ENCODE data around the gene PDCD11.
"Not testable (repeated sequence)": the region's sequence is repeated elsewhere in the genome, so short reads cannot be mapped to it uniquely, and the experiment has no call there.

Gene PDCD11

DNA sequence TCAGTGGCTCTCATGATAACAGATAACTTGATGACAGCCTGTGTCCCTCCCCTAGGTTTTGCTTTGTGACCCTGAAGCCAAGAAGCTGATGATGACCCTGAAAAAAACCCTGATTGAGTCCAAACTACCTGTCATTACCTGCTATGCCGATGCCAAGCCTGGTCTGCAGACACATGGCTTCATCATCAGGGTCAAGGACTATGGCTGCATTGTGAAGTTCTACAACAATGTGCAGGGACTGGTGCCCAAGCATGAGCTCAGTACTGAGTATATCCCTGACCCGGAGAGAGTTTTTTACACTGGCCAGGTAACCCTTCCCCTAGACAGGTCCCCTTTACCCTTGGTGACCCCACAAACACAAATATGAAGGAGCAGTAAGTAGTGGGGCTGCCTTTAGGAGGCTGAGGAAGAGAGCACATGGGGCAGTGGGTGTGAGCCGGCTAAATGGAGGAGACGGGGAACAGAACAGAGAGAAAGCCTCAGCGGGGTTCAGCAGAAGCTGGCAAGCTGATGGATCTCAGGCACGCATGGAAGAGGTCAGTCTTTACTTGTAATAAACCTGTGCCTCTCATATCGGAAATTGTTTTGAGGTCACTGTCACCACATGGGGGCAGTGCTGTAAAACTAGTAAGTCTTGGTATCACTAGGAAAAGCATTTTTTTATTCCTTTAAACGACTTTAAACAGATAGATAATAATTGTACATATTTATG is 20.2 kb downstream of the PDCD11 start:
- DNase-seq, result peak; percentile 40

- DNase-seq, result not testable (repeated sequence)
These were observed 20.7 kb downstream of the PDCD11 start for GRCh38 chr10:103417148-103417469.

GRCh38 chr10:103417601-103418000 is 21.2 kb downstream of the PDCD11 start:
- DNase-seq, result no peak

- DNase-seq, result no peak
These were observed 22.7 kb downstream of the PDCD11 start for GRCh38 chr10:103419101-103419500.

DNA sequence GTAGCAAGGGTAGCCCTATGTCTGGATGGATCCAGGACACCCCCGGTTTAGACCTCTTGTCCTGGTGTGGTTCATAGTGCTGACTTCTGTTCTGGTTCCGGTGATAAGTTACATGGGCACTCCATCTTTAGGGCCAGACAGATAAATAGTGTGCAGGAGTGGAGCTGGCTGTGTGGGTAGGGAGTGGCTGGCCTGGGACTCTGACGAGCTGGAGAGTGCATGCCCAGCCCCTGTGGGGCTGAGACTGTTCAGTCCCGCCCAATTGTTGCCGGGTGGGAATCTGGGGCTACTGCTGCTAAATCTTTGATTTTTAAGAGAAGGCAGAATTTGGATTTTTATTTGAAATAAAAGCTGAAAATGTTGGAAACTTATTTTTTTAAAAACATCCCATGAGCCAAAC is 27.3 kb downstream of the PDCD11 start:
- no peak for DNase-seq

DNA sequence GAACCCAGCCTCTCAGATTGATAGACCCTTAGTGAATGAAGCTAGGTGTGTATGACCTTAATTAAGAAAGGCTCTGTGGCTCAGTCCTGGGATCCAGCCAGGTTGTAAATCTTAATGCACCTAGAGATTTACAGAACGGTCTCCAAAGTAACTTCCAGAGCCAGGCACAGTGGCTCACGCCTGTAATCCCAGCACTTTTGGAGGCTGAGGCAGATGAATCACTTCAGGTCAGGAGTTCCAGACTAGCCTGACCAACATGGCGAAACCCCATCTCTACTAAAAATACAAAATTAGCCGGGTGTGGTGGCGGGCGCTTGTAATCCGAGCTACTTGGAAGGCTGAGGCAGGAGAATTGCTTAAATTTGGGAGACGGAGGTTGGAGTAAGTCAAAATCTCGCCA is 31.4 kb downstream of the PDCD11 start:
- no peak for DNase-seq

DNA sequence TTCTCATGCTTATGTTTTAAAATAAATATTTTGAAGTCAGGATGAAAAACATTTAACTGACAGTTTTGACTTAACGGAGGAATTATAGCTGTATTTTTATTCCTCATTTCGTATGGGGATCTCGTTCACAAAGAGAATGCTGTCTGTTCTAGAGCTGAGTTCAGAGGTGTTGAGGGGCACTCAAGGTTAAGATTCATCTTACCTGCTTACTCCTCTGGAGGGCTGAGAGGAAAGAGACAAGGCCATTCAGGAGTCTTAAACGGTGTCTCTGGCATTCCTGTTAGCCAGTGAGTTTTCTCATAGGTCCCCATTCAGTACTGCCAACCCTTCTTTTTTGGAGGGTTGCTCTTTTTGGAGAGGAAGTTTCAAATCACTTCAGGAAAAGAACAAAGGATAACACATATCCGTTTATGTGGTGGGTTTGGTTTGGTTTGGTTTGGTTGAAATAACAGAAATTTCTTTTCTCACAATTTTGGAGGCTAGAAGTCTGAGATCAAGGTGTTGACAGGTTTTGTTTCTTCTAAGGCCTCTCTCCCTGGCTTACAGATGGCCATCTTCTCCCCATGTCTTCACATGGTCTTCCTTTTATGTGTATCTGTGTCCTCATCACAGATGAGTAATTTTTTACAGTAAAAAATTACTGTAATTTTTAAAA is 32.7 kb downstream of the PDCD11 start:
- no peak for DNase-seq

GRCh38 chr10:103429647-103430046 is 33.2 kb downstream of the PDCD11 start:
- no peak for DNase-seq

GRCh38 chr10:103431902-103432301 is 35.5 kb downstream of the PDCD11 start:
- no peak for DNase-seq

DNA sequence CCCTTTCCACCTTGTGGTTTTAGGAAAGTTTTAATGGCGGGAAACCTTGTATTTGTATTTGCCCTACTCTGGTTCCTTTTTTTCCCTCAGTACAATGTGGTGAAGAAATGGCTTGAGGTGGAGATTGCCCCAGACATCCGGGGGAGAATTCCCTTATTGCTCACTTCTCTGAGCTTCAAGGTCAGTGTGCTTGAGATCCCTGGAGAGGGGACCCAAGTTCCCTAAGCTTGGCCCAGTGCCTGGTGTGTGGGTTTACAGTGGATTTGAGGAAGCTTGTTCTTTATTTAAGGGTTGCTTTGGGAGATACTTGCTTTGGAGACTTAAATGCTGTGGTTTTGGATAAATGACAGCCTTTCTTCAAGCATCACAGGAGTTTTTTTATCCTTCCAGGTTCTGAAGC is 37.4 kb downstream of the PDCD11 start:
- DNase-seq, result no peak

- DNase-seq, result no peak
These were observed 43.4 kb downstream of the PDCD11 start for GRCh38 chr10:103439776-103440175.

- DNase-seq, result no peak
These were observed 44.0 kb downstream of the PDCD11 start for GRCh38 chr10:103440416-103440815.

GRCh38 chr10:103441206-103441605 is 44.8 kb downstream of the PDCD11 start:
- DNase-seq, result no peak

DNA sequence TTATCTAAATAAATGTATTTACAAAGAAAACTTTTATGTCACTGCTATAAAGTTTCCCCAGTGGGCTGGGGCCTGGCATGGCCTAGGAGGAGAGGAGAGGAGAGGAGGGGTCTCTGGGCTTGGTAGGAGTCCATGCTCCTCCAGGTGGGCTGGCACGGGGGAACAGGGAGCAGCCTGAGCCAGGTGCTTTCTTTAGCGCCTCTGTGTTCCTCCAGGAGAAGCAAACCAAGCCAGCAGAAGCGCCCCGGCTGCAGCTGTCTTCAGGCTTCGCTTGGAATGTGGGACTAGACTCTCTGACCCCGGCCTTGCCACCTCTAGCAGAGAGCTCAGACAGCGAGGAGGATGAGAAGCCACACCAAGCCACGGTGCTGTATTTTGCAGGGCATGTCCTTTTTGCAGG is 45.2 kb downstream of the PDCD11 start:
- DNase-seq, result no peak

- DNase-seq, result no peak
These were observed 45.6 kb downstream of the PDCD11 start for GRCh38 chr10:103442031-103442461.

DNA sequence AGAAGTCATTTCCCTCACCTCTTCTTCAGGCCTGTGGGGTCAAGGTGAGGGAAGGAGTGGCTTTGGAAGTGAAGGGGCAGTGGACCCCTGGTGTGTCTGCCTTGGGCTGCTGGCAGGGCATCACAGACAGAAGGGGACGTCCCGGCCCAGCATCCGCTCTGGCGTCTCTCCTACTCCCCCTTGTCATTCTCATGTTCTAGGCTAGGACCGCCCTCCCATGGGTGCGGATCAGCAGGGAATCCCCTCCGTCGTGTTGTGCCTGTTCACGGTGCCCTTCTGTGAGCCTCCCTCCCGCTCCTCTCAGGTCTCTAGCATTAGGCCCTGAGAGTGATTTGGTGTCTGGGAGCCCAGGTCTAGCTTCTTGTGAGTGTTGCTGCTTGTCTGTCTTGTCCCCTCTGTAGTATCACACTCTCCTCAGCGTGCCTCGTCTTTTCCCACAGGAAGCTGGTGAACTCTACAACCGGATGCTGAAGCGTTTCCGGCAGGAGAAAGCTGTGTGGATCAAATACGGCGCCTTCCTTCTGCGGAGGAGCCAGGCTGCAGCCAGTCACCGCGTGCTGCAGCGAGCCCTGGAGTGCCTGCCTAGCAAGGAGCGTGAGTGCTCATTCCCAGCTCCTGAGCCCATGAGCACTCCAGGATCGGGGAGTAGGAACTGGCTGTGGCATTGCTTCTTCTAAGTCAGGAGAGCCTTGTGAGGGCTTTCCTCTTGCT is 47.2 kb downstream of the PDCD11 start:
- DNase-seq, result no peak

- DNase-seq, result no peak
These were observed 48.1 kb downstream of the PDCD11 start for GRCh38 chr10:103444478-103444877.

GRCh38 chr10:103445366-103445765 is 48.9 kb downstream of the PDCD11 start:
- no peak for DNase-seq

DNA sequence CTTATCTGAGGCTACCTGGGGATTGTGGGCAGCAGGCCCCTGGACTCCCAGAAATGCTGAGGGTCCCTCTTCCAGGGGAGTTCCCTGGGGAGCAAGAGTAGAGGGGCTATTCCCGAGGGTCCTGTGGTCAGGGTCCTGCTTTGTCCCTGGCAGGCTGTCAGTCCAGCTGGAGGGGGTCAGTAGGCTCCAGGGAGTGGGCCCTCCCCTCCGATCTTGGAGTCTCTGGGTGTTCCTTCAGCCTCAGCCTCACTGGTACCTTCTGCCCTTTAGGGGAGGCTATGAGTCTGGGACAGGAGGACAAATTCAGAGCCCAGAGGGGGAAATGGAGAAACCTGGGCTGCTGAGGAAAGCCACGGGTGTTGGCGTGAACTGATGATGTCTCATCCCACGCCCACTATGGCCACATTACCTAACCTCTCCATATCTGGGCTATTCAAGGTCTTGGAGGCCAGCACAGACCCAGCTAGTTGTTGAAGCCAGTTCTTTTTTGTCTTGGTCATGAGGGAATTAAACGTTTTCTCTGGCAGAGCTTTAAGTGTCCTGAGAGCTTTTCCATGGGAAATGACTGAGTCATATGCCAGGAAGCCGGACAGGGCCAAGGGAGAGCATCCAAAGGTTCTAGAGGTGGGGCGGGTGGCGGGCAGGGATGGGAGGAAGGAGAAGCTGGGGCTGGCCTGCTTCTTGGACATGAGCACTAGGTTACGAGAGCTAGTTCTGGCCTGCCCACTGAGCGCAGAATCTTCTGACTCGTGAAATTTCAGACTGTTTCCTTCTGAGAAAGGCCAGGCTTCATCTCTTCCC is 49.5 kb downstream of the PDCD11 start:
- no peak for DNase-seq

DNA sequence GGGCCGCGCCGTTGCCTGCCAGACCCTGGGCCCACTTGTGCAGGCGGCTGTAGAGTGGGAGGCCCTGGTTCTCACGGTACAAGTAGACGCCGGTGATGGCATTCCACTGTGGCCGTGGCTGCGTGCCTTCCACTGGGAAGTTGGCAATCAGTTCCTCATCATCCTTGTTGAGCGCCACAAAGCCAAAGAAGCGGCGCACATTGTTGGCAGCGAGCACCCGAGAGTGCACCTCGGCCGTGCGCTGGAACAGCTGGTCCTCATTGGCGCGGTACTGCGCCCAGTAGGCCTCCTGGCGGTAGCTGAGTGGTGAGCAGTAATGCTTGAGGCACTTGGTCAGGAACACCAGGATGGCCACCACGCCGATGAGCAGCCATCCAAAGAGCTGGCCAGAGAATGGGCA is 50.8 kb downstream of the PDCD11 start:
- DNase-seq, result no peak

DNA sequence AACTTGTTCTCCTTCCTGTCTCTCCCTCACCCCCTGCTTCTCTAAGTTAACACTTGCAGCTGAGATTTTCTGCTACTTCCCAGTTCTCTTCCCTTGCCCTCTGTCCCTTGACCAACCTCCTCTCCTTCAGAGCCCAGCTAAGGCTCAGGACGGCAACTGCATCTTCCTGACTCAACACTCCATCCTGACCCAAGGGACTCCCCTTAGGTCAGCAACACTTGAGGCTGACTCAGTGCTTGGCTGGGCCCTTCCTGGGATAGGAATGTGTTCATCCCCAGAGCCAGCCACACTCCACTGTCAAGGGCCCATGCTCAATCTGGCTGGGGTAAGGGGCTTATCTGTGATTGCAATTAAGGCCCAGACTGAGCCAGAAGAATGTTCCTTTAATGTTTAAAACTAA is 52.3 kb downstream of the PDCD11 start:
- no peak for DNase-seq

GRCh38 chr10:103449208-103450144 is 53.0 kb downstream of the PDCD11 start:
- no peak for DNase-seq

Measured in NCI-H1436 (cell line).